ENCODE results near the gene SNRNP27. TPM values are rescaled to one million over a fixed set of nuclear protein-coding genes. Genes with fewer than 3 reads are reported as not detected.

SNRNP27 gene
- total and polyA plus RNA-seq, 4 donors, result 32.0 to 51.3 (median 36.0) TPM

GRCh38 chr2:69943000-69943842 lies 49.5 kb downstream of the SNRNP27 start:
- no peak for ATAC-seq (ENCODE audit: insufficient read depth, low FRiP score)
- DNase-seq, result no peak
- peak overlapping the region in 1 of 2 donors; percentile 58 for H3K27ac ChIP-seq (ENCODE audit: low read depth in 1 of 2, low read length in 1 of 2)
- no peak overlapping the region for H3K9ac ChIP-seq (ENCODE audit: insufficient read depth in 1 of 2, low read length in 2 of 2)
- no peak for TF ChIP-seq CTCF (IDR thresholded peaks at IDR 0.05; ENCODE audit: control extremely low read depth, extremely low read depth)
- H3K27me3 ChIP-seq (ENCODE audit: control insufficient read depth in 3 of 3, insufficient read depth in 3 of 3, low read length in 2 of 3), result no peaks in the 10 kb centered on the region
- H3K36me3 ChIP-seq (ENCODE audit: control insufficient read depth in 4 of 4, insufficient read depth in 4 of 4, low read length in 4 of 4), result peaks cover under 1 to 17% (median 6%) of the 10 kb centered on the region in 4 donors
- peaks cover 0 to 2% (median 0%) of the 10 kb centered on the region in 4 donors for H3K9me3 ChIP-seq (ENCODE audit: control insufficient read depth in 4 of 4, insufficient read depth in 3 of 4, low read length in 3 of 4)
- WGBS, 2 donors, result 66 to 68% methylated on average over 11 of the region's 11 CpGs
- H3K4me3 ChIP-seq, result no peak overlapping the region
- H3K4me1 ChIP-seq (ENCODE audit: control insufficient read depth in 5 of 5, insufficient read depth in 5 of 5, low read length in 5 of 5), result no peaks in the 10 kb centered on the region

- peaks cover 0 to 12% (median 3%) of the 10 kb centered on the region in 4 donors for H3K36me3 ChIP-seq (ENCODE audit: control insufficient read depth in 4 of 4, insufficient read depth in 4 of 4, low read length in 4 of 4)
- 46 to 73% methylated on average over 9 of the region's 9 CpGs for WGBS, 2 donors
- DNase-seq, result no peak
- ATAC-seq (ENCODE audit: insufficient read depth, low FRiP score), result no peak
- no peak overlapping the region for H3K9ac ChIP-seq (ENCODE audit: insufficient read depth in 1 of 2, low read length in 2 of 2)
- TF ChIP-seq CTCF (IDR thresholded peaks at IDR 0.05; ENCODE audit: control extremely low read depth, extremely low read depth), result no peak
- H3K9me3 ChIP-seq (ENCODE audit: control insufficient read depth in 4 of 4, insufficient read depth in 3 of 4, low read length in 3 of 4), result peaks cover 0 to 2% (median 0%) of the 10 kb centered on the region in 4 donors
- no peaks in the 10 kb centered on the region for H3K27me3 ChIP-seq (ENCODE audit: control insufficient read depth in 3 of 3, insufficient read depth in 3 of 3, low read length in 2 of 3)
- peak overlapping the region in 1 of 2 donors; percentile 58 for H3K27ac ChIP-seq (ENCODE audit: low read depth in 1 of 2, low read length in 1 of 2)
- no peaks in the 10 kb centered on the region for H3K4me1 ChIP-seq (ENCODE audit: control insufficient read depth in 5 of 5, insufficient read depth in 5 of 5, low read length in 5 of 5)
- H3K4me3 ChIP-seq, result no peak overlapping the region
Measured at GRCh38 chr2:69943843-69944525, 50.2 kb downstream of the SNRNP27 start.

- ATAC-seq (ENCODE audit: insufficient read depth, low FRiP score), result no peak
- no peak for TF ChIP-seq CTCF (IDR thresholded peaks at IDR 0.05; ENCODE audit: control extremely low read depth, extremely low read depth)
- Histone ChIP-seq H3K9ac (ENCODE audit: insufficient read depth in 1 of 2, low read length in 2 of 2) (no peak overlapping the region), H3K27ac (ENCODE audit: low read depth in 1 of 2, low read length in 1 of 2) (no peak overlapping the region), H3K36me3 (ENCODE audit: control insufficient read depth in 4 of 4, insufficient read depth in 4 of 4, low read length in 4 of 4) (peaks cover 0 to 10% (median 3%) of the 10 kb centered on the region in 4 donors), H3K9me3 (ENCODE audit: control insufficient read depth in 4 of 4, insufficient read depth in 3 of 4, low read length in 3 of 4) (no peaks in the 10 kb centered on the region), H3K4me3 (no peak overlapping the region), H3K27me3 (ENCODE audit: control insufficient read depth in 3 of 3, insufficient read depth in 3 of 3, low read length in 2 of 3) (no peaks in the 10 kb centered on the region), H3K4me1 (ENCODE audit: control insufficient read depth in 5 of 5, insufficient read depth in 5 of 5, low read length in 5 of 5) (no peaks in the 10 kb centered on the region)
- WGBS, 2 donors, result 95 to 97% methylated on average over 7 of the region's 7 CpGs
- DNase-seq, result no peak
Measured at GRCh38 chr2:69944756-69945155, 51.0 kb downstream of the SNRNP27 start.
